NCI-H2081 treated with DMSO at 0.1 percent for 48 hours (cell line): ENCODE data around the gene SUMO3.

Experiments used
- DNase-seq: peaks from one replicate; lab custom pipeline; 2025; lab: John Stamatoyannopoulos, UW

Gene SUMO3

GRCh38 chr21:44817914-44818639 lies at the start of gene SUMO3:
Gene SUMO3, minus strand, starts transcription at chr21:44818062. Its CDS starts 94 bp downstream, at chr21:44817968.
- no peak for DNase-seq

DNA sequence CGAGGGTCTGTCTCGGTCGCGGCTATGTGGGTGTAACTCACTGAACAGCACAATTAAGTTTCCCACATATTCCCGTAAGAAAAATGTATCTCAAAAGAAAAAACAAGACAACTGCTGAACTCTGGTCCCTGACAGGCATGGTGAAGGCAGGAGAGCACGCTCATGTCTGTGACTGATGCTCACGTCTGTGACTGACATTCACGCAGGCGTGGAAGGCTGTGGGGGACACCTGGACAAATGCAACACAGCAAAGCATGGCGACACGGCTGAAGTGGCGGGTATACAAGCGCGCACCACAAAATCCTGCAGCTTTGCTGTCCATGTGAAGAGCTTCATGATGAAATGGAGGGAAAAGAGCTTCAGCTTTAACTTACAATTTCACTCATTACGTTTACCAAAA lies 49.6 kb upstream of the SUMO3 start:
- no peak for DNase-seq

DNA sequence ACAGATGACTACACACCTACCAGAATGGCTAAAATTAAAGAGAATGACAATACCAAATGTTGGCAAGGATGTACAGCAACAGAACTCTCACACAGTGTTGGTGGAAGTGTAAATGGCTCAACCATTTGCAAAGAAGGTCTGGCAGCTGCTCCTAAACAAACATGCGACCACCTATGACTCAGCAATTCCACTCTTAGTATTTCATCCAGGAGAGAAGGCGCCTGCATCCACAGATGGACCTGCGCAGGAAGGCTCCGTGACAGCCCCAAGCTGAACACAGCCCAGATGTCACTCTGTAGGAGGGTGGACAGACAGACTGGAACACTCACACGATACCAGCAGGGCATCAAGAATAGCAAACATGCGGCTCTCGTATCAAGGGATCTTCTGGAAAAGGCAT lies 48.9 kb upstream of the SUMO3 start:
- no peak for DNase-seq

- no peak for DNase-seq
These were observed 47.9 kb upstream of the SUMO3 start for GRCh38 chr21:44865561-44866280.

GRCh38 chr21:44862869-44863685 lies 45.2 kb upstream of the SUMO3 start:
- DNase-seq: no peak

DNA sequence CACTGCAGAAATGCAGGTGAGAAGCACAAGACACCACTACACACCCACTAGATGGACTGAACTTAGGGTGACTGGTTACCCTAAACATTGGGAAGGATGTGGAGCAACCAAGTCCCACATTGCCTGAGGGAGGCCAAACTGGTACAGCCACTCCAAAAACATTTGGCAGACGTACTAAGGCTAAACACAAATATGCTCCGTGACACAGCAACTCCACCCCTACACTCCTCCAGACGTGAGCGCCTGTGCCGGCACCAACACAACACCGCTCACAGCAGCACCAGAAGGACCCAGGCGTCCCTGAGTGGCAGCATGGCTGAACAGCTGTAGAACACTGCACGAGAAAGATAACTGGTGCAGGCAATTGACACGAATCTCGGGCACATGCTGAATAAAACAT lies 40.9 kb upstream of the SUMO3 start:
- no peak for DNase-seq

GRCh38 chr21:44858291-44858690 lies 40.4 kb upstream of the SUMO3 start:
- no peak for DNase-seq

- DNase-seq: no peak
These were observed 39.4 kb upstream of the SUMO3 start for GRCh38 chr21:44857127-44857892.

- DNase-seq: no peak
These were observed 38.3 kb upstream of the SUMO3 start for GRCh38 chr21:44856131-44856530.

- DNase-seq: no peak
These were observed 37.7 kb upstream of the SUMO3 start for GRCh38 chr21:44855572-44855971.

DNA sequence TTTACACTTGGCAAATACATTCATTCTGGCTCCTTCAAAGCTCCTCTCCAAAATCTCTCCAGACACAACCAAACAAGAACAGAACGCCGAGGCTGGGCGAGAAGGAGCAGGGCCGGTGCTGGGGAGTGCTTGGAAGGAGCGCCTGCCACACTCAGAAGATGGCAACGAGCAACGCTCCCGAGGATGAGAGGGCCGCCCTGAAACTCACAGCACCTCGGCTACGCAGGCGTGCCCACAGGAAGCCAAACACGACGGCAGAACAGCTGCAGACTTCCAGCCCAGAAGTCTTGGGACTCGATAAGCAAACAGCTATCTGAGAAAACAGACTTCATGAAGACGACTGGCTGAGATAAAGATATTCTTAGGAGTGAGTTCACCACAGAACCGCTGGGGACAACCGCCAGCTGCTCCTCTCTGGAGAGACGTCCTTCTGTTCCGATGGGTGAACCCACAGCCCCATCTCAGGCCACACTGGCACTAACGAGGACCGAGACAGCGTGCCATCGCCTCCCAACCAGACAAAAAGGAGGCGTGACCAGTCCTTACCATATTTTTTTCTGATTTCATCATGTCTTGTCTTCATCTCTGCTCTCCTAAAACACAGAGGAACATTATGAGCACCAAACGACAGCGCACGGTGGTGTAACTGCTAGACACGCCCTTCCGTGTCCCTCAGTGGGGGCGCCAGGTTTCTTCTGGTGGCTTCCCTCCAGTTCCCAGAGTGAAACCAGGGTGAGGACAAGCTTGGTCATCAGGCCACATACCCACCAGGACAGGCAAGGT lies 37.0 kb upstream of the SUMO3 start:
- DNase-seq: no peak

- DNase-seq: no peak
These were observed 36.5 kb upstream of the SUMO3 start for GRCh38 chr21:44854391-44854663.

- no peak for DNase-seq
These were observed 35.9 kb upstream of the SUMO3 start for GRCh38 chr21:44853601-44854390.

DNA sequence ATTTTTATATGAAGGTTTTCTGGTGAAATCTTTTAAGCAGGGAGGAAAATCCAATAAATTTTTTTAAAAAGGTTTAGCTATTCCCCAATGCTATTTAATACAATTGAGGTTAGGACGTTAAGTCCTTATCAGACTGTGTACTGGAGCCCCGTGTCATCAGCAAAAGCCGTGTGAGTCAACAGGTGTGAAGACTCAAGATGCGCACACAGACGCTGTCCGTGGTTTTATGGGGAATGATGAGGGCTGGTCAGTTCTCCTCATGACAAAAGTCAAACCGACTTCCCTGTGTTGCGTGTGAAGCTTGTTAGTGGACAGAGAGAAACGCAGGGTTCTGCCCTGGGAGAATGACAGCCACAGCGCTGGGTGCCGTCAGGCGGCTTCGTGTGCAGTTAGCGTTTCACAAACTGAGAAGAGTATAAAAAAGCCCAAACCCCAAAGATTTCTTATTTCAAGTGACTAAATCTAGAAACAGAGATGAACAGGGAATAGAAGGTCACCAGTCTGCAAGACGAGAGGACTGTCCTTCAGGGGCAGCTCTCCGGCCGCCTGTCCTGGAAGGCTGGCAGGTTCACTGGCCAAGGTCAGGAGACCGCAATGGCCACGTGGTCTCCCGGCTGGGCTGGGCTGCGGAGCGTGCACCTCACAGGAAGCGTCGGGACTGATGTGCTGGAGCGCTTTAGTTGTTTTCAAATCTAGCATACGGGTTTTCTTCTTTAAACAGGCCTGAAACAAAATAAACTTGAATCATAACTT lies 33.2 kb upstream of the SUMO3 start:
- DNase-seq: no peak

GRCh38 chr21:44850208-44850800 lies 32.4 kb upstream of the SUMO3 start:
- DNase-seq: no peak

- DNase-seq: no peak
These were observed 31.8 kb upstream of the SUMO3 start for GRCh38 chr21:44849616-44850130.

DNA sequence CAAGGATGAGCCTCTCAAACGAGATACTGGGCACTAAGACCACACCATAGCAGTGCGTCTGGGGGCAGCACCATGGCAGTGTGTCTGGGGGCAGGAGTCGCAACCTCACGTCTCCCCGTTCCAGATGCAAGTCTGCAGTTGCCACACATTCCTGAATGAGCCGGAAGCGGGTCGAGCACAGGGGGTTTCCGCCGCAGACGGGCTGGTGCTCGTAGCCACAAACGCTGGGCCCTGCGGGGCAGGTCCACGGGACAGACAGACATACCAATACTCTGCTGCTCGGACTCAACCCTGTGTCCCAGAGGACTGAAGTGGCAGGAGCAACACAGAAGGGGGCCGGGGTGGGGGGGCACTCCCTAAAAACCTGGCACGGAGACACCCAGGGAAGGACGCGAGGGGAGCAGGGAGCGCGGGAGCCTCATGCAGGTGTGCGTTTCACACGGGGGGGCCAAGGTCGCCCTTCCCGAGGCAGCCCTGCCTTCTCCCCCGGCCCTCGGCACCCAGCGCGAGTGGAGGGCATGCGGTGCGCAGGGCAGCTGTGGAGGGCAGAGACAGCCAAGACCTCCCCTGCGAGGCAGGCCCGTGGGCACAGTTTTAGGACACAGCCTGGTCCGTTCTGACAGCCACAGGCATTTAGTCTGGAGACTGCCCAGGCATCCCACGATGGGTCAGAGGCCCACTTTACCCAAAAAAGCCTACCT lies 31.1 kb upstream of the SUMO3 start:
- no peak for DNase-seq

GRCh38 chr21:44847261-44848056 lies 29.6 kb upstream of the SUMO3 start:
- DNase-seq: no peak
